Umbilical cord (tissue), 2 donors: ENCODE results near the gene TMEM43. TPM values are rescaled to one million over a fixed set of nuclear protein-coding genes. Genes with fewer than 3 reads are reported as not detected.

Source experiments
- DNase-seq: peaks from one replicate; pipeline ENCODE4 v3.0.0-alpha.2; 2015; ENCODE audit warnings: low spot score
- total RNA-seq: library from RNA; depleted of rRNA; stranded (reverse); fragments of >200 nt; gene quantifications from one replicate; pipeline ENCODE4 v1.2.3, GENCODE V29; 2014; ENCODE audit warnings: low replicate concordance; ENCODE audit not compliant: insufficient read depth

Gene TMEM43
- total RNA-seq, 1 donor from 2014 or later = 74.6 TPM

DNA sequence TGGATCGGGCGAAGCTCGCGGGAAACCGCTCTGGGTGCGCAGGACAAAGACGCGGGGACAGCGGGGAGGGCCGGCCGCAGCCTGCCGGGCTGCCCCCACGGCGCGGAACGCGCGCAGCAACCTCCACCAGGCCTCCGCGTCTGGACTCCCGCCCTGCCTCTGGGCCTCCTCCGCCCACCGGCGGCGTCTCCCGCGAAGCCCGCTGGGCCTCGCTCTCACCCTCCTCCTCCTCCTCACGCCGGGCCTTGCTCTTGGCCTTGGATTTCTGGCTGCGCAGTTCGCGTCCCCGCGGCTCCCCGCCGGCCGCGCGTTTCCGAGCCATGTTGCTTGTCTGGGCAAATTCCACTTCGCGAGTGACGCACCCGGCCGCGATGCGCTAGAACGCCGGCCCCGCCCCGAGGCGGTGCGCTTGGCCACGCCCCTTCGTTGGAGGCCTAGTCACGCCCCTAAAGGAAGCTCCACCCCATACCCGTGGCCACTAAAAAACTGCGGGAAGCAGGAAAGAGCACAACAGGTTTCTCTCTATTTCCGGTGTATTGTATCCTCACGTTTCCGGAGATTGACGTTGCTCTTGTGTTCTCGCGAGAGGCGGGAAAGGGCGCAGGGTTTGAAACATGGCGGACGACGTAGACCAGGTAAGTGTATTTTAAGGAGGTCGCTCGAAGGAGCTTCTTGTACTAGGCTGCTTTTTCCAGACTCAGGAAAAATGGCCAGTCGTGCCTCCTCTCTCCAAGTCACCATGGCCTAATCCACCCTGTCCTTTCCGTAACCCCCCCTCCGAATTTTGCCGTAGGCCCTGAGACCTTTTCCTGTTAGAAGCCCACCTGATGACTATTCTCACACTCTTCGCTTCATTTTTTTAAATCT, 53.6 kb downstream of the TMEM43 start, which contains the start of the genes LSM3 and XPC:
TSS of gene LSM3 (plus strand) at position 571 of the 867 bp plus-strand sequence. CDS start at position 615, 44 bp downstream.
TSS of gene XPC (minus strand) at position 355 of the 867 bp plus-strand sequence. CDS start at position 322, 33 bp downstream.
- peak; percentile 99 for DNase-seq

- DNase-seq = no peak
Observed at GRCh38 chr3:14179114-14179465, 54.2 kb downstream of the TMEM43 start.

DNA sequence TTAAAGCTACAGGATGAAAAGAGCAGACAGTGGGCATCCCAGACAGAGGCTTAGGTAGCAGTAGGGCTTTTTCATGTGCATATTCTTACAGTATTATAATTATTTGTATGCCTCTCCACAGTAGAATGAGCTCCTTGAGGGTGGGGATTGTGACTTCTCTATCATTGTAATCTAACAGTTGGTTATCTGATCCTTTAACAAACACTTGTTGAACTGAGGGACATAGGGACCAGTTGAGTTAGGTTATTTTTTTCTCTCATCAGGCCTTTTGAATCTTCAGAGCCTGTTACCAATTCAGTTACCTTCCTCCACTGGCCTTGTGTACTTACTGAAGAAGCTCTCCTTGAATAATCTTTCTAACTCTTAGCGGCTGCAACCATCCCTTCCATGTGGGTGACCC, 54.9 kb downstream of the TMEM43 start:
- DNase-seq = no peak

- DNase-seq = no peak
Observed at GRCh38 chr3:14181253-14181652, 56.4 kb downstream of the TMEM43 start.

DNA sequence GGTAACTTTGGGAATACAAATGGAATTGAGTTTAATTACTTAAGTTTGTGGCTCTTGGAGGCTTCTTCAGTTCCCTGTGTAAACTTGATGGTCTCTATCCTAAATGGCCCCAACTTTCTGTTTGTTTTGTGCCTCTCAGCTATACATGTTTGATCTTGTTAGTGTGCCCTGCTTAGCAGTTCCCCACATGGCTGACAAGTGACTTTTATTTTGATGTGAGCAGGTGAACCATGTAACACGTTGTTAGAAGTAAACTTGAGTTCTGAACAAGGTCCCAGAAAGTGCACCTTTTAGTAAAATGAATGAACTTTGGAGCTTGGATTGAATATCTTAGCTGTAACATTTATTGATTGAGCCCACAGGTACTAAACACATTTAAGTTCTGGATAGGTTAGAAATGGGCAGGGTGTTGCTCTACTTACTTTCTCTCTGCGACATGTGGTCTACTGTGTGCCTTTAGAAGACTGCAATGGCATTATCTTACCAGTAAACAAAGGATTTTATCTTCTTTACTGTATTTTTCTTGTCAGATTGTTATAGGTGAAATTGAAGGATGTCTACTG, 58.2 kb downstream of the TMEM43 start:
- DNase-seq = no peak

- no peak for DNase-seq
Observed at GRCh38 chr3:14186854-14187458, 62.1 kb downstream of the TMEM43 start.

DNA sequence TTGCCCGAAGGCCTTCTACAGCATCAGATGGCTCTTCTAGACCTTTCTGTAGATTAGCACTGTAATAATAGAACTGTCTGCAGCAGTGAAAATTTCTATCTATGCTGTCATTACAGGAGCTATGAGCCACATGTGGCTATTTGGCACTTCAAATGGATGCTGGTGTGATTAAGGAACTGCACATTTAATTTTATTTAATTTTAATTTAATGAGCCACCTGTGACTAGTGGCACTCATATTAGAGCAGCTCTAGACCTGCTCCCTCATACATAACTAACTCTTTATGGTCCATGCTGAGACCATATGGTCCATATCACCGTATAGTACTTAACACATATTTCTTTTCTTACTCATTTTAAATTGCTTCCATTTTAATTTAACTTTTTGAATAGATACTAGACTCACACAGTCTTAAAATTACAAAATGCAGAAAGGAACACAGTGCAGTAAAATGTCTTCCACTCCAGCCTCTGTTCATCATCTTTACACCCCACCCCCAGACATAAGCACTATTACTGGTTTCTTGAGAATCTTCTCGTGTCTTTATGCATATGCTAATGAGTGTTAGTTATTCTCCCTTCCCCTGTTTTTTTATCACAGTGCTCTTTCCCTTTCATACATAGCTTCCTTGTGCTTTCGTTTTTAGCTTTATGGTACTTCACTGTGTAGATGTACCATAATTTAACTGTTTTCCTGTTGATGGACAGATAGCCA, 63.3 kb downstream of the TMEM43 start:
- DNase-seq = no peak

Other genes with a start within 250 kb of the TMEM43 start
- 1.4 TPM for gene WNT7A, start 245.0 kb upstream of the TMEM43 start, total RNA-seq
- 14.2 TPM for gene CHCHD4, start 182 bp upstream of the TMEM43 start, total RNA-seq
- 23.6 TPM for gene XPC, start 53.5 kb downstream of the TMEM43 start, total RNA-seq
- 19.5 TPM for gene LSM3, start 53.8 kb downstream of the TMEM43 start, total RNA-seq